IMR-90 (cell line): ENCODE results near the gene CETP. TPM values are rescaled to one million over a fixed set of nuclear protein-coding genes. Genes with fewer than 3 reads are reported as not detected.

Source experiments
- ATAC-seq: fragments of 200-7000 bp; cut with Tn5 transposase; 2 replicates; pipeline ENCODE4 v1.9.1; 2020; ENCODE audit warnings: low read depth, mild to moderate bottlenecking, moderate library complexity
- BruUV-seq: library from RNA; stranded (reverse); fragments of 400-500 nt; replicated peaks from 2 replicates; lab custom pipeline; 2021; lab: Mats Ljungman, UMichigan
- CTCF ChIA-PET: fragments of 300-600 bp; formaldehyde crosslinking; extraction: SDS; loops from one replicate; lab custom pipeline; 2021; ENCODE audit warnings: antibody characterized with exemption; lab: Yijun Ruan, JAX
- POLR2A ChIA-PET: fragments of 300-600 bp; sonication (Branson Sonifier 250); formaldehyde crosslinking; loops from one replicate; lab custom pipeline; 2022; ENCODE audit warnings: antibody characterized with exemption; ENCODE audit not compliant: unreplicated experiment; lab: Charles Lee
- DNase-seq: peaks from one replicate; pipeline ENCODE4 v3.0.0; 2013
- H2AFZ ChIP-seq: replicated peaks from 2 replicates; pipeline ENCODE3; 2013; ENCODE audit warnings: low read length, mild to moderate bottlenecking; ENCODE audit not compliant: poor library complexity
- H2AK5ac ChIP-seq: 2 replicates; pipeline ENCODE4 v1.6.1; 2013; ENCODE audit warnings: low read depth, low read length, inconsistent platforms
- H2AK9ac ChIP-seq: replicated peaks from 2 replicates; pipeline ENCODE3; 2013; ENCODE audit warnings: mild to moderate bottlenecking, low read depth, low read length, moderate library complexity; ENCODE audit not compliant: poor library complexity
- H2BK120ac ChIP-seq: 2 replicates; pipeline ENCODE4 v1.6.1; 2013; ENCODE audit warnings: low read depth, low read length, inconsistent platforms
- H2BK15ac ChIP-seq: 3 replicates; pipeline ENCODE4 v1.6.1; 2013; ENCODE audit warnings: low read depth, low read length, inconsistent platforms
- H2BK20ac ChIP-seq: 2 replicates; pipeline ENCODE4 v1.6.1; 2013; ENCODE audit warnings: low read depth, mild to moderate bottlenecking, inconsistent platforms, low read length, moderate library complexity
- H2BK5ac ChIP-seq: 2 replicates; pipeline ENCODE4 v1.6.1; 2013; ENCODE audit warnings: mild to moderate bottlenecking, low read depth, low read length, inconsistent platforms; ENCODE audit not compliant: poor library complexity, severe bottlenecking
- H3K14ac ChIP-seq: replicated peaks from 2 replicates; pipeline ENCODE4 v1.6.1; 2013; ENCODE audit warnings: low read depth, low read length, inconsistent platforms
- H3K18ac ChIP-seq: 2 replicates; pipeline ENCODE4 v1.6.1; 2013; ENCODE audit warnings: low read depth, low read length, control low read depth
- H3K23ac ChIP-seq: 2 replicates; pipeline ENCODE4 v1.6.1; 2013; ENCODE audit warnings: low read depth, low read length, inconsistent platforms
- H3K27ac ChIP-seq: 2 replicates; pipeline ENCODE4 v1.5.1; 2013; ENCODE audit warnings: mild to moderate bottlenecking, control low read depth, low read length; ENCODE audit not compliant: insufficient read depth
- H3K27me3 ChIP-seq: 2 replicates; pipeline ENCODE4 v1.6.1; 2013; ENCODE audit warnings: low read length; ENCODE audit not compliant: control insufficient read depth, insufficient read depth
- H3K36me3 ChIP-seq: 2 replicates; pipeline ENCODE4 v1.6.1; 2013; ENCODE audit warnings: low read length, mixed read lengths; ENCODE audit not compliant: control insufficient read depth, insufficient read depth
- H3K4ac ChIP-seq: 2 replicates; pipeline ENCODE4 v1.6.1; 2013; ENCODE audit warnings: low read depth, low read length, inconsistent platforms
- H3K4me1 ChIP-seq: 2 replicates; pipeline ENCODE4 v1.6.1; 2013; ENCODE audit warnings: low read length, mixed read lengths; ENCODE audit not compliant: control insufficient read depth, insufficient read depth
- H3K4me2 ChIP-seq: 2 replicates; pipeline ENCODE4 v1.6.1; 2013; ENCODE audit warnings: low read depth, mild to moderate bottlenecking, control low read depth, low read length, moderate library complexity
- H3K4me3 ChIP-seq: 2 replicates; pipeline ENCODE4 v1.5.1; 2013; ENCODE audit warnings: low read depth, mild to moderate bottlenecking, control low read depth, low read length, moderate library complexity; ENCODE audit not compliant: insufficient read depth
- H3K56ac ChIP-seq: 2 replicates; pipeline ENCODE4 v1.6.1; 2013; ENCODE audit warnings: low read length, inconsistent platforms; ENCODE audit not compliant: insufficient read depth; ENCODE audit errors: extremely low read depth
- H3K79me1 ChIP-seq, 2 experiments: 2 replicates each; pipeline ENCODE4 v1.6.1; 2013; ENCODE audit warnings: low read length in 2 of 2, inconsistent platforms in 1 of 2, low read depth in 1 of 2
- H3K9ac ChIP-seq: 2 replicates; pipeline ENCODE4 v1.6.1; 2013; ENCODE audit warnings: low read depth, low read length, control low read depth
- H3K9me1 ChIP-seq: 2 replicates; pipeline ENCODE4 v1.6.1; 2013; ENCODE audit warnings: low read length, inconsistent platforms; ENCODE audit not compliant: insufficient read depth
- H3K9me3 ChIP-seq: 2 replicates; pipeline ENCODE4 v1.6.1; 2013; ENCODE audit warnings: low read length; ENCODE audit not compliant: control insufficient read depth, insufficient read depth
- H4K20me1 ChIP-seq: 2 replicates; pipeline ENCODE4 v1.6.1; 2013; ENCODE audit warnings: low read length, inconsistent platforms; ENCODE audit not compliant: insufficient read depth
- H4K5ac ChIP-seq: 2 replicates; pipeline ENCODE4 v1.6.1; 2013; ENCODE audit warnings: mild to moderate bottlenecking, low read depth, low read length, control low read depth
- H4K8ac ChIP-seq, 2 experiments: 2 replicates each; pipeline ENCODE4 v1.6.1; 2013; ENCODE audit warnings: low read depth in 2 of 2, low read length in 2 of 2, control low read depth in 1 of 2, inconsistent platforms in 1 of 2
- H4K91ac ChIP-seq: 2 replicates; pipeline ENCODE4 v1.6.1; 2013; ENCODE audit warnings: low read depth, low read length, inconsistent platforms; ENCODE audit not compliant: insufficient read depth
- BHLHE40 ChIP-seq: fragments of 150-350 bp; IDR thresholded peaks from 2 replicates; pipeline ENCODE4 v1.6.1; 2016; ENCODE audit warnings: mild to moderate bottlenecking, low read depth, low read length
- CEBPB ChIP-seq: IDR thresholded peaks from 2 replicates; pipeline ENCODE4 v1.6.1; 2012; ENCODE audit warnings: low read depth, low read length, improper control_type of control experiment
- CHD1 ChIP-seq: IDR thresholded peaks from 2 replicates; pipeline ENCODE4 v1.6.1; 2012; ENCODE audit warnings: low read depth, low read length, improper control_type of control experiment
- FOS ChIP-seq: fragments of 150-350 bp; IDR thresholded peaks from 2 replicates; pipeline ENCODE4 v1.6.1; 2016; ENCODE audit warnings: low read depth, low read length
- MAZ ChIP-seq: IDR thresholded peaks from 2 replicates; pipeline ENCODE4 v1.6.1; 2012; ENCODE audit warnings: low read depth, mild to moderate bottlenecking, low read length, improper control_type of control experiment, moderate library complexity, borderline replicate concordance
- MXI1 ChIP-seq: IDR thresholded peaks from 2 replicates; pipeline ENCODE4 v1.6.1; 2012; ENCODE audit warnings: low read depth, mild to moderate bottlenecking, low read length, moderate library complexity, borderline replicate concordance
- POLR2A ChIP-seq: IDR thresholded peaks from 2 replicates; pipeline ENCODE4 v1.6.1; 2012; ENCODE audit warnings: mild to moderate bottlenecking, low read depth, low read length
- RAD21 ChIP-seq: IDR thresholded peaks from 2 replicates; pipeline ENCODE4 v1.6.1; 2012; ENCODE audit warnings: low read length, improper control_type of control experiment
- RCOR1 ChIP-seq: IDR thresholded peaks from 2 replicates; pipeline ENCODE4 v1.6.1; 2012; ENCODE audit warnings: mild to moderate bottlenecking, low read length, improper control_type of control experiment; ENCODE audit not compliant: insufficient replicate concordance
- RFX5 ChIP-seq: IDR thresholded peaks from 2 replicates; pipeline ENCODE4 v1.8.0; 2012; ENCODE audit warnings: low read depth, mild to moderate bottlenecking, low read length, moderate library complexity
- SMC3 ChIP-seq: fragments of 150-350 bp; IDR thresholded peaks from 2 replicates; pipeline ENCODE4 v1.6.1; 2016; ENCODE audit warnings: low read depth, mild to moderate bottlenecking, antibody characterized with exemption, low read length, moderate library complexity
- WGBS, 2 experiments: methylation state at CpG; one replicate each; pipeline versions ENCODE4 v1.1.5 to v1.1.7; 2013; ENCODE audit warnings: missing lambda C conversion rate in 2 of 2; ENCODE audit not compliant: insufficient read length in 1 of 2; ENCODE audit errors: extremely low coverage in 2 of 2; 5-methylcytosine and 5-hydroxymethylcytosine counted together
- dilution Hi-C: fragments of 300-500 bp; cut with HindIII; formaldehyde crosslinking; loops from one replicate; pipeline ENCODE4 v1.14.3; 2018; ENCODE audit warnings: low sequenced_read_pairs; ENCODE audit not compliant: unreplicated experiment
- in situ Hi-C: fragments of 300-500 bp; cut with MboI; formaldehyde crosslinking; loops from 3 replicates; pipeline ENCODE4 v1.14.3; 2019; ENCODE audit warnings: low sequenced_read_pairs, inconsistent platforms, mixed read lengths
- intact Hi-C: fragments of 100-400 bp; cut with micrococcal nuclease; formaldehyde crosslinking; loops from 2 replicates; pipeline ENCODE4 v1.10.0; 2022
- polyA plus RNA-seq, 3 experiments: library from polyadenylated mRNA; depleted of rRNA; stranded (reverse); fragments of >200 nt; gene quantifications; 2 replicates each; pipeline ENCODE4 v1.2.3, GENCODE V29; 2012; ENCODE audit warnings: low replicate concordance in 1 of 3
- total RNA-seq: library from RNA; depleted of rRNA; stranded (reverse); fragments of >200 nt; gene quantifications from 2 replicates; pipeline ENCODE4 v1.2.3, GENCODE V29; 2012
- TF ChIP-seq, protein P1 (sequence below): fragments of 150-350 bp; IDR thresholded peaks from 2 replicates; pipeline ENCODE4 v1.6.1; 2016; ENCODE audit warnings: low read depth, mild to moderate bottlenecking, low read length, moderate library complexity, borderline replicate concordance
- TF ChIP-seq, protein P2 (sequence below): fragments of 150-350 bp; IDR thresholded peaks from 2 replicates; pipeline ENCODE4 v1.6.1; 2017; ENCODE audit warnings: mild to moderate bottlenecking, antibody characterized with exemption, low read length, low read depth

CETP gene
- total and polyA plus RNA-seq, 2 of the 4 experiments (the other 2 are of a cell fraction): not detected

DNA sequence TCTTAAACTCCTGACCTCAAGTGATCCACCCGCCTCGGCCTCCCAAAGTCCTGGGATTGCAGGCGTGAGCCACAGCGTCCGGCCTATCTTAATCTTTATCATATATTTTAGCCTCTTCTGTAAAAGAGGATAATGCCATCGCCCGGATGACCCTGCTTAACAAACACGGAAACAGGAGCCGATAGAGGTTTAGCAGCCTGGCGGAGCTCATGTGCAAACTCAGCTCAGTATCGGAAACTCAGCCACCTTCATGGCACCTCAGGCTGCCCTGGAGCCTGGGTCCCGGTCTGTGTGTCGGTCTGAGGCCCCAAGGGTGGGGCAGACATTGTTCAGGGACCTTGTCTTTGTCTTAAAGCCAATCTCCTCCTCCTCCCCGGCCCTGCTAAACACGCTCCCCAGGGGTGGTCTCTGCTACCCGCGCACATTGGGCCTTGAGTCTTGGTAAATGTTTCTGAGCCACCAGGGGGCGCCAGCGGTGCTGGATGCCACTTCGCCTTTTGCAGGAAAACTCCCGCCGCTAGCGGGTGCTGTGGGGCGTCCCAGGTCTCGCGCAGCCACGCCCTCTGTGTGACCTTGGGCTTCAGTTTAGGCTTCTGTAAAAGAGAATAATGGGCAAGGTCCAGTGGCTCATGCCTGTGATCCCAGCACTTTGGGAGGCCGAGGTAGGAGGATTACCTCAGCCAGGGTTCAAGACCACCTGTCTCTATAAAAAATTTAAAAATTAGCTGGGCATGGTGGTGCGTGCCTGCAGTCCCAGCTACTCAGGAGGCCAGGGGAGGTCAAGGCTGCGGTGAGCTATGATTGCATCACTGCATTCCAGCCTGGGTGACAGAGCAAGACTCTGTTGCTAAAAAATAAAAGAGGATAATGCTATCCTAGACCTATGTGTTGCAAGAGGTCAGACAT, 2.7 kb downstream of the CETP start:
- H2BK5ac ChIP-seq: peak overlapping the region; percentile 46
- peak overlapping the region; percentile 48; the same call in 1 of the 2 replicates for H4K91ac ChIP-seq
- peak overlapping the region; percentile 67; the same call in 1 of the 2 replicates for H2AK5ac ChIP-seq
- no peak overlapping the region for H3K9ac ChIP-seq
- peaks cover 2% of the 10 kb centered on the region; the same call in 1 of the 2 replicates for H3K9me3 ChIP-seq
- WGBS, 2 experiments: 79% methylated on average over 8 of the region's 30 CpGs; no CpG with 5 or more reads in 1 of the 2 experiments
- no peak overlapping the region for H3K56ac ChIP-seq
- no TSS peak for BruUV-seq
- intact Hi-C loops (loop anchor here (10.0 kb wide), 1 partner anchor 80 kb away; no protein-coding TSS in a partner anchor), dilution Hi-C loops (no loop called here), in situ Hi-C loops (no loop called here)
- H3K4ac ChIP-seq: peak overlapping the region; percentile 24
- ChIA-PET CTCF (interaction anchor here (0.5 to 1.1 kb wide), 3 partner anchors 9 to 113 kb away, joined by 3 read pairs; no protein-coding TSS in a partner anchor), POLR2A (no interaction called here)
- peaks cover 10% of the 10 kb centered on the region for H3K9me1 ChIP-seq
- H2BK20ac ChIP-seq: peak overlapping the region; percentile 53
- H3K14ac ChIP-seq: no peak overlapping the region; the same call in 1 of the 2 replicates
- no peak overlapping the region for H3K18ac ChIP-seq
- peaks cover 32% of the 10 kb centered on the region for H3K4me1 ChIP-seq
- peak overlapping the region; percentile 4; the same call in 1 of the 2 replicates for H3K27ac ChIP-seq
- H2BK120ac ChIP-seq: peak overlapping the region; percentile 76
- H2AK9ac ChIP-seq: peak overlapping the region; percentile 17
- peak overlapping the region; percentile 9 to 56; a peak in 2 of 4 replicates for H4K8ac ChIP-seq
- H3K36me3 ChIP-seq: no peaks in the 10 kb centered on the region
- ATAC-seq (peak; percentile 86), DNase-seq (peak; percentile 84)
- no peak overlapping the region for H3K23ac ChIP-seq
- peak overlapping the region; percentile 27; the same call in 1 of the 2 replicates for H4K5ac ChIP-seq
- no peak overlapping the region for H3K4me2 ChIP-seq
- H4K20me1 ChIP-seq: no peaks in the 10 kb centered on the region
- H2BK15ac ChIP-seq: no peak overlapping the region; the same call in 2 of the 3 replicates
- no peak overlapping the region for H3K4me3 ChIP-seq
- H2AFZ ChIP-seq: peak overlapping the region; percentile 6
- no peaks in the 10 kb centered on the region for H3K79me1 ChIP-seq
- H3K27me3 ChIP-seq: no peaks in the 10 kb centered on the region
- TF ChIP-seq BHLHE40: no peak
- TF ChIP-seq, protein P1, sequence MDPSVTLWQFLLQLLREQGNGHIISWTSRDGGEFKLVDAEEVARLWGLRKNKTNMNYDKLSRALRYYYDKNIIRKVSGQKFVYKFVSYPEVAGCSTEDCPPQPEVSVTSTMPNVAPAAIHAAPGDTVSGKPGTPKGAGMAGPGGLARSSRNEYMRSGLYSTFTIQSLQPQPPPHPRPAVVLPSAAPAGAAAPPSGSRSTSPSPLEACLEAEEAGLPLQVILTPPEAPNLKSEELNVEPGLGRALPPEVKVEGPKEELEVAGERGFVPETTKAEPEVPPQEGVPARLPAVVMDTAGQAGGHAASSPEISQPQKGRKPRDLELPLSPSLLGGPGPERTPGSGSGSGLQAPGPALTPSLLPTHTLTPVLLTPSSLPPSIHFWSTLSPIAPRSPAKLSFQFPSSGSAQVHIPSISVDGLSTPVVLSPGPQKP: no peak
- TF ChIP-seq CEBPB: peak; percentile 98
- no peak for TF ChIP-seq CHD1
- no peak for TF ChIP-seq RFX5
- peak; percentile 64 for TF ChIP-seq FOS
- TF ChIP-seq MAZ: no peak
- peak; percentile 24; the same call in 1 of the 2 replicates for TF ChIP-seq SMC3
- peak; percentile 45 for TF ChIP-seq RAD21
- TF ChIP-seq RCOR1: peak; percentile 84
- TF ChIP-seq, protein P2, sequence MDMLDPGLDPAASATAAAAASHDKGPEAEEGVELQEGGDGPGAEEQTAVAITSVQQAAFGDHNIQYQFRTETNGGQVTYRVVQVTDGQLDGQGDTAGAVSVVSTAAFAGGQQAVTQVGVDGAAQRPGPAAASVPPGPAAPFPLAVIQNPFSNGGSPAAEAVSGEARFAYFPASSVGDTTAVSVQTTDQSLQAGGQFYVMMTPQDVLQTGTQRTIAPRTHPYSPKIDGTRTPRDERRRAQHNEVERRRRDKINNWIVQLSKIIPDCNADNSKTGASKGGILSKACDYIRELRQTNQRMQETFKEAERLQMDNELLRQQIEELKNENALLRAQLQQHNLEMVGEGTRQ: no peak
- no peak for TF ChIP-seq POLR2A
- TF ChIP-seq MXI1: no peak
